Lung microvascular endothelial cell (primary cell): ENCODE data around the gene RAB44. TPM values are rescaled to one million over a fixed set of nuclear protein-coding genes. Genes with fewer than 3 reads are reported as not detected.
"Not testable (repeated sequence)": the region's sequence is repeated elsewhere in the genome, so short reads cannot be mapped to it uniquely, and the experiment has no call there.

ENCODE experiments used
- DNase-seq, 2 donors: peaks; one replicate each; pipeline versions ENCODE4 v3.0.0 to v3.0.0-alpha.2; 2010; ENCODE audit warnings: low read depth in 2 of 2
- total RNA-seq: library from RNA; depleted of rRNA; stranded (reverse); fragments of >200 nt; gene quantifications from 2 replicates; pipeline ENCODE4 v1.2.1, GENCODE V29; 2014

The RAB44 gene, protein sequence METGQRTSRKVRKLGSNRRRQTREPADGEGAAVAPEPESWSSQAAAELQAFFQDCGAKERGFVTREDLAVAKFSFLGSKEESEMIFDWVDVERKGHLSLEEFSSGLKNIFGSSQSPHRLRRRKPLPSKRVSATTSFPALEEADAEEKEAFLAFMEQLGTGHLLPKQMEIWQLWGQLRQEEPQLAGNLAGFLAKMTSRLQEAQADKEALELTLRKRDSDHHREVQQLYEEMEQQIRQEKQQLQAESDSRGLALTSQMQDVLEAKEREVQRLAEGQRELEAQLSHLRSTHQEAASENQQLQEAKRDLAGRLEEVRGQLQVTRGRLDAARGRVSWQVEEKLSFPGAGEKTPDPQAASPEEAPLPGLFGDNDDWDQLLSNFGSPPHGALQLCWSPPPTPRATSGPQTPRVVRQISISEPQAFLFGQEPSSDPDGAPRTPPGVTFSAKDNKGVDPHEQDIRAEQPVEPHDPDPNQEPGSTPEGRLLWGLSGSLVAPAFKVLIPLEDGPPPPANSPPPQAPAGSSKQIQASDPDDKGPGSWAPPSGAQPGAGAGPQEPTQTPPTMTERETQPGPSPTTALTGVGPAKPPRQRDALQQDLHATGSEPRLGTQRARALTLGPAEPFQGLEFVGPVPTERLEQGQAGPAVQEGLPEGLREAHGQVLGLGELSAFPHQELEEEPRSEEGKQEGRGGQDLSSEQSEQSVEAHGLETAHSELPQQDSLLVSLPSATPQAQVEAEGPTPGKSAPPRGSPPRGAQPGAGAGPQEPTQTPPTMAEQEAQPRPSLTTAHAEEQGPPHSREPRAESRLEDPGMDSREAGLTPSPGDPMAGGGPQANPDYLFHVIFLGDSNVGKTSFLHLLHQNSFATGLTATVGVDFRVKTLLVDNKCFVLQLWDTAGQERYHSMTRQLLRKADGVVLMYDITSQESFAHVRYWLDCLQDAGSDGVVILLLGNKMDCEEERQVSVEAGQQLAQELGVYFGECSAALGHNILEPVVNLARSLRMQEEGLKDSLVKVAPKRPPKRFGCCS
- not detected in 2 replicates for total RNA-seq

DNA sequence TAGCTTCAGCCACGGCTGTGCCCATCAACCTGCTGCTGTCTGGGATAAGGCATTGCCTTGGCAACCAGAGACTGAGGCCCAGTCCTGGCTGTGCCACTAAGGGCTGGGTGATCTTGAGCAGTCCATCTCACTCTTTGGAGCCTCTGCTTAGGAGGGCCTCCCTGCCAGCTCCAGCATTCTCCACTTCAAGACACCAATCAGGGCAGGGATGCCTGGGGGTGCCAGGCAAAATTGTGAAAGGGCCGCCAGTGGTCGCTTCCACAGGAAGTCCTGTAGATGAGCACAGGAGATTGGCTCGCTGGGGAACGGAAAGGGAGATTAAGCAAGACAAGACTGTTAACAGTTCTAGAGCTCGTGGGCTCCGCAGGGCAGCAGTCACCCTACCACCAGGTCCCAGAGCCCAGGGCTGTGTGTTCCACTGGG lies at the start of gene RAB44:
Gene RAB44 (plus strand): TSS at position 346 of the 423 bp plus-strand sequence. CDS start 6,410 bp downstream, outside the sequence.
- DNase-seq, result no peak

DNA sequence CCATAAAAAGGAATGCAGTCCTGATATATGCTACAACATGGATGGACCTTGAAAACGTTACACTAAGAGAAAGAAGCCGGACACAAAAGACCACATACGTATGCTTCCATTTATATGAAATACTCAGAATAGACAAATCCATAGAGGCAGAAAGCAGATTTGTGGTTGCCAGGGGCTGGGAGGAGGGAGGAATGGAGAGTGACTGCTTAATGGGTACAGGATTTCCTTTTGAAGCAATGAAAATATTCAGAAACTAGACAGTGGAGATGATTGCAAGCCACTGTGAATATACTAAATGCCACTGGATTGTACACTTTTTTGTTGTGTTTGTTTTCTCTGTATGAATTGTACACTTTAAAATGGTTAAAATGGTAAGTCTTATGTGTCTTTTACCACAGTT lies 48.5 kb upstream of the RAB44 start:
- DNase-seq, result peak; percentile 31 to 55

DNA sequence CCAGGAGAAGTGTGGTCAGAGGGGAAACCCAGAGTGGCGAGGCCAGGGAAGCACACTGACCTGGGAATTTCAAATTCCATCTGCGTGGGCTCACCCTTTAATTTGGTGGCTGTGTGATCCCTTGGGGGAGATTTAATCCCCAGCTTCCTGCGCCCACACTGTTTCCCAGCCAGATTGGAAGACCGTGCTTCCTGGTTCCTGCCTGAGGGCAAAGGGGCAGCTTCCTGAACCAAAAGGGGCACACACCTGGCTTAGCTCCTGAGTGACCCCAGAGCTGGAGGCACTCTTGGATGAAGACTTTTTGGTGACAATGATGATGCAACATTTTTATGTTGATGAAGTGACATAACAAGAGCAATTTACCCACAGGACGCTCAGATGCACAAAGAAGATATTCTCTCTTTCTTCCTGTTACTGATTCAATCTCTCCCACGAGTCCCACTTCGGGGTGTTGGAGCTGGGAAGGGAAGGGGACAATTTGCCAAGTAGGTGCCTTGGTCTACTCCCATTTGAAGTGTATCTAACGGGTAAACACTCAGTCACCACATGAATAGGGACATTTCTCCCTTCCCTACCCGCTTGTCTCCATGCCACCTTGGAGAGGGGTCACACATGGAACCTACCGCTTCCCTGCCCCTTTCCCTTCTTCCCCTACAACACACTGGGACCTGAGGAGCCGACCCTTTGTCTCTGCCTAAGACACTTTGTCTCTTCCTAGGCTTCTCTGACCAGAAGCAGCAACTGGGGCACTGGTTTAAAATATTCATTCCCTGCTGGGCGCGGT lies 47.7 kb upstream of the RAB44 start:
- peak; percentile 13 to 52 for DNase-seq

DNA sequence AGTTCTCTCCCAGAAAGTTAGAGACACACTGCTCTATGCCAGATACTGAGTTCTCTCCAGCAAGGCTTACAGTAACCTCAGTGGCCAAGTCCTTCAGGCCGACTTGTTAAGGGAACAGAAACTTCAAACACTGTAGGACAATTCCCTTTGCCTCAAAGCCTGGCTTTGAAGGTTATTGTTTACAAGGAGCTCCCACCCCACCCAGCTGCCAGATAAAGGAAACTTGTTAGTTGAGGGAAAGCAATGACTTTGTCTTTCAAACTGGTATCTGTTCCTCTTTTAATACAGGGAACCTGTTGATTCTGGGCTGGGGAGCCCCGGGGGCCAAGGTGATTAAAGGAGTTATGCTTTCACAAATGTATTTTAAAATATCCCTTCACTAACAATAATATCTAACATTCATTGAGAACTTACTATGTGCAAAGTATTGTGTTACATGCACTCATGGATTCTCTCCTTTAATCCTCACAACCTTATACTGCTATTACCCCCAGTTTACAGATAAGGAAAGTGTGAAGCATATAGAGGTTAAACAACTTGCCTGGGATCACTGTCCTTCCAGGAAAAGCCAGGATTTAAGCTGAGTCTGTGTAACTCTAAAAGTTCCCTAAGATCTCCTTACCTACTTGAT lies 46.7 kb upstream of the RAB44 start:
- DNase-seq, result peak in 1 of 2 donors; percentile 10

DNA sequence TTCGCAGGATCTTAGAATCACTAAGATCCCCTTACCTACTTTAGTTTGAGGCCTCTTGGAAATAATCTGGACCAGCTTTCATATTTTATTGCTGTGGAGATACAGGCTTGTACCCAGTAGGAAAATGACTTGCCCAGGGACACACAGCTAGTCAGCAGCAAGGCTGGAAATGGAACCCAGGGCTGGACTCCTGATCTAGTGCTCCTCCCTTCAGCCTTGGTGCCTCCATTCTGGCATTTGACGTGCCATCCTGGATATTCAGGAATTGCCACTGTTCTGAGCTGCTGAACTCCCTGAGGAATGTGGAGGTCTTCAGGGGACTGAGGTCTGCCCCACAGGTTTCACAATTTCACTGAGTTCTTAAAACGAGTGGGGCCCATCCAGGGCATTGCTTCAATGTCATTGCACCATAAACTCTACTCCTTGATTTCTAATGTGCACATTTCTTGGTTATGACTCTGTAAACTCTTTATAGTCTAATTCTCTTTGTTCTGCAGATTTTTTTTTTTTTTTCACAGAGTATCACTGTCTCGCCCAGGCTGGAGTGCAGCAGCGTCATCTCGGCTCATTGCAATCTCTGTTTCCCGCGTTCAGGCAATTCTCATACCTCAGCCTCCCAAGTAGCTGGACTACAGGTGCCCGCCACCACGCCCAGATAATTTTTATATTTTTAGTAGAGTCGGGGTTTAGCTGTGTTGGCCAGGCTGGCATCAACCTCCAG lies 45.8 kb upstream of the RAB44 start:
- DNase-seq, result no peak

DNA sequence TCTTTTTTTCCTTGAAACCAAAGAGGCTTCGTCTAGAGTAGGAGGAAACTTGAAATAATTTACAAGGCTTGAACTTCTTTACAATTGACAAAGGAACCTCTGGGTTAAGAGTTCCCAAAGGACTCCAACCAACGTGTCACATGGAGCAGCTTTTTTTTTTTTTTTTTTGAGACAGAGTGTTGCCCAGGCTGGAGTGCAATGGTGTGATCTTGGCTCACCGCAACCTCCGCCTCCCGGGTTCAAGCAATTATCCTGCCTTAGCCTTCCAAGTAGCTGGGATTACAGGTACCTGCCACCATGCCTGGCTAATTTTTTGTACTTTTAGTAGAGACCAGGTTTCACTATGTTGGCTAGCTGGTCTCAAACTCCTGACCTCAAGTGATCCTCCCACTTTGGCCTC lies 43.2 kb upstream of the RAB44 start:
- not testable (repeated sequence) for DNase-seq

DNA sequence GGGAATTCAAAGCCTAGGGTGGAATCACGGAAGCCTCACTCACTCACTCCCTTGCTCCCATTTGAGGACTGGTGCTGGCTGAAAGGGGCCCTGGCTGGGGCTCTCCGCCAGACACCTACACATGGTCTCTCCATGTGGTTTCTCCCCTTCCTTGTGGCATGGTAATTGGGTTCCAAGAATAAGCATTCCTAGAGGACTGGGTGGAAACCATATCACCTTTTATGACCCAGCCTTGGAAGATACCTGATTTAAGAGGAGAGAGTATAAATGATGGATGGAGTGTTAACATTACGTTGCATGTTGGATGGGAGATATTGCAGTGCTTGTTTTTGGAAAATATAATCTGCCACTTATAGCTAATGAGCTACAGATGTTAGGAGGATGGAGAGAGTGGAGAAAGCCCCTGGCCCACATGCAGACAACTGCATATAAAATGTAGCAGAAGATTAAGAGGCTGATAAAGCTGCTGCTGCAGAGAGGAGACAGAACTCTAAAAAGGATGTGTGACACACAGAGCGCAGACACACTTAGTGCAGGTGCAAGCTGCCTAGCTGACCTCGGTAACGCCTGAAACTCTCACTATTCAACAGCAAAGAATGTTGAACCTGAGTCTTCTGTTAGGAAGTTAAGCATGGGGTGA lies 42.4 kb upstream of the RAB44 start:
- DNase-seq, result no peak

DNA sequence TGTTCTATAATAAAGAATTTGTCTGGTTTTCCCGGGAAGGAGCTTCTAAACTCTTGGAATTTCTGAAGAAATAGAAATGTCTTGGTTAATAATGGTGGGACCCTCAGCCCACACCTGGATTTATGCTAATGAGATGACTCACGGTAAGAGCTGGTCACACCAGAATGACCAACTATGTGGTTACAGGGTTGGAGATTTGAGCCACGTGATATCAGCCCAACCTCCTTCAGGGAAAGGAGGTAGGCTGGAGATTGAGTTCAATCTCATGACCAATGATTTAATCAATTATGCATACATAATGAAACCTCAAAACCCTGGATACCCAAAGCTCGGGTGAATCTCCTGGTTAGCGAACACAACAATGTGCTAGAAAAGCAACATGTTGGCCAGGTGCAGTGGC lies 41.2 kb upstream of the RAB44 start:
- DNase-seq, result no peak

DNA sequence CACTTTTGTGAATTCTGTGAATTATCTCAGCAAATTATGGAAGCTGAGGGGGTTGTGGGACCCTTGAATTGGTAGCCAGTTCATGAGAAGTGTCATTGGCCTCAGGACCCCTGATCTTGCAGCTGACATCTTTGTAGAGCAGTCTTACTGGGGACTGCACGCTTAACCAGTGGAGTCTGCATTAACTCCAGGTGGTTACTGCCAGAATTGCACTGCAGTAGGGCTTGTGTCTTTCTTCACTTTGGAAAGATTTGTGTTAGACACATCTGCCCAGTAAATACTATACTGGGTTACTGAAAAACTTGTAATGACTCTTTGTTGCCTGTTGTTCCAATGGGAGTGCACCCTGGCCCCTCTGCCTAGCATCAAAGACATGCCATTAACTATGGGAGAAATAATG lies 40.4 kb upstream of the RAB44 start:
- no peak for DNase-seq

DNA sequence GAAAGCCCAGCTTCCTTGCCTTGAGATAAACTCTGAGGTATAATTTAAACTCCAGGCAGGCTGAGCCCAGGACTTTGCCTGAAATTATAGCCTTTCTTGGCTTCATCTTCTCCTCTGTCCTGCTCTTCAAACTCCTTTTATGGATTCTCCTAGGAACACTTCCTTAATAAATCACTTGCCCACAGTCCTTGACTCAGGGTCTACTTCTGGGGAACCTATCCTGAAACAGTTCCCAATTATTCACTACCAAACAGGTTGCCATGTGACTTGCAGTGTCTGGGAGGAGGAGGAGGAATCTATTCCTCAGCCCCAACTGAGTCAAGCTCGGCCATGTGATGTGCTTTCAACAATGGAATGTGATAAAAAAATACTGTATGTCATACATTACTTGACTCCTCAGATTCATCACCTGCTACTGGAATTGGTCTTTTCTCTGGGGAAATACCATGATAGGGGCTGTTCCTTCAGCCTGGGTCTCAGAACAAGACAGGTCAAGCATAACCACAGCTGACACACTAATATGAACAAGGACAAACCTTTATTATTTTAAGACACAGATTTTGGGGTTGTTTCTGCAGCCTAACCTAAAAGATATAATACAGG lies 39.6 kb upstream of the RAB44 start:
- DNase-seq, result peak in 1 of 2 donors; percentile 31

DNA sequence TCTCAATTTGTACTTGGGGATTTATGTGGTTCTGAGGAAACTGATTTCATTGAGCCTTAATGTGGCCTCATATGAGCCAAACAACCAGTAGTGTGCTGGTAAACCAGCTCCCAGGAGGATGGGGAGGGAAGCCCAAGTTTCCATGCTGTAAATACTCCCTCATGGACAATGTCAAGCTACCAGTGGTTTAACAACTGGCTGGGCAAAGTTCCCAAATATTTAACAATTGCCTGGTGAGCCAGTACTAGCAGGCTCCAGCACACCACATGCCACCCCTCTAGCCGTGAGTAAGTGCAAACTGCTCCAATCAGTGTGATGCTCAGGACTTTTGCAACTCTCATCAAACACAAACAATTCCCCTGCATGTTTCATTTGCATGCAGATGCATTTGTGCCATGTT lies 38.4 kb upstream of the RAB44 start:
- peak in 1 of 2 donors; percentile 30 for DNase-seq

DNA sequence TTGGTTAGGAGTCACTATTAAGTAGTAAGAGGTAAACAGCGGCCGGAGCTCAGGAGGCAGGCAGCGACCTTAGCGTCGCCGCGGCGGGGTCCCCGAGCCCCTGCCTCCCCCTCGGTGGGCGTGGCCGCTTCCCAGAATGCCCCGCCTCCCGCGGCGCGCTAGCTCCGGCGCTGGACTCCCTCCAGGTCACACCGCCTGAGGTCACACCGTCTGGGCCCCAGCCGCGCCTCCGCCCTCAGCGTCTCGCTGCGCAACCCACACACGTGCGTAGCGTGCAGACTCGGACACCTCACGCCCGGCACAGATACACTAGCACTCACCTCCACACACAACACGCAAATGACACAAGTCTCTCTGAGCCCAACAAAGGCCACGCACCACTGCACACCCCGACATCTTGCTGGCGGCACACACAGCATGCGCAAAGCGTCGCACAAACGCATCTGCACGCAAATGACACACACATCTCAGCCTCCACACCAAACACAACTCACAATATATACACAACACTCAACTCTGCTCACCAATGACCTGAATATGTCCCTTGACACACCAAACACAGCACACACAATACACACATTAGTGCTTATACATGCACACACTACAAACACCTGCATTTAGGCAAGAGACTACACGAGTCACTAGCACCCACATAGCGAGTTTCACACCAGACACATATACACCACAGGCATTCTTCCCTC lies 36.7 kb upstream of the RAB44 start:
- DNase-seq, result peak in 1 of 2 donors; percentile 46

DNA sequence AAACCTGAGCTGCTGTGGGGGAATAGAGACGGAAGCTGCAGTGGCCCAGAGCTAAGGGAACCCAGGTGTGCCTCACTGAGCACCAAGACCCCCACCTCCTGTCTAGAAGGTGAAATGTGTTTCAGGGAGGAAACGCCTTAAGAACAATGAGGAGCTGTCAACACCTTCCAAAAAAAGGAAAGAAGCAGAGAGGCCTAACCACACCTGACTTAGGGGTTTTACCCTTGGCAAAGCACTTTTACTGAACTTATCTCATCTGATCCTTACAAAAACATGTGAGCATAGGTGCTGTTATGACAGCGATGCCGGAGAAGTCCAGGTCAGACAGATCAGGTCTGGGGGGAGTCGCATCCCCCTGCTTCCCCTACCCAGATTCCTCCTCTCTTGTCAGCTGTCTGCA lies 35.2 kb upstream of the RAB44 start:
- no peak for DNase-seq

DNA sequence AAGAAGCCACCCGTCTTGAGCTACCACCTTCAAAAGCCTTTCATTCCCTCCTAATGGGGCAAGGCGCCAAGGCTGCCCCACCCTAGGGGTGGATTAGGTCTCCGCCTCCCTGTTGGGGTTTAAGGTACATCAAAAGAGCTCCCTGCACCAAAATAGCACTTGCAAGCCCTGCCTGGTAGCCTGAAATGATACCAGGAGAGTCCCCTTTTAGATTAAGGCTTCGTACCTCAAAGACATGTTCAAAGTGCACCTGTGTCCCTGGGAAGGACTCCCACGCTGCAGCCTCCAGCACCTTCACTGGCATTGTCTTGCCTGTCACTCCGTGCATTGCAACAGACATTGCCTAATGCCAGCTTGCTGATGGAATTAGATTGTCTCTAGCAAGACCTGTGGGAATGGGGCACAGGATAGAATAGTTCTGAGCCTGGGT lies 34.8 kb upstream of the RAB44 start:
- no peak for DNase-seq

DNA sequence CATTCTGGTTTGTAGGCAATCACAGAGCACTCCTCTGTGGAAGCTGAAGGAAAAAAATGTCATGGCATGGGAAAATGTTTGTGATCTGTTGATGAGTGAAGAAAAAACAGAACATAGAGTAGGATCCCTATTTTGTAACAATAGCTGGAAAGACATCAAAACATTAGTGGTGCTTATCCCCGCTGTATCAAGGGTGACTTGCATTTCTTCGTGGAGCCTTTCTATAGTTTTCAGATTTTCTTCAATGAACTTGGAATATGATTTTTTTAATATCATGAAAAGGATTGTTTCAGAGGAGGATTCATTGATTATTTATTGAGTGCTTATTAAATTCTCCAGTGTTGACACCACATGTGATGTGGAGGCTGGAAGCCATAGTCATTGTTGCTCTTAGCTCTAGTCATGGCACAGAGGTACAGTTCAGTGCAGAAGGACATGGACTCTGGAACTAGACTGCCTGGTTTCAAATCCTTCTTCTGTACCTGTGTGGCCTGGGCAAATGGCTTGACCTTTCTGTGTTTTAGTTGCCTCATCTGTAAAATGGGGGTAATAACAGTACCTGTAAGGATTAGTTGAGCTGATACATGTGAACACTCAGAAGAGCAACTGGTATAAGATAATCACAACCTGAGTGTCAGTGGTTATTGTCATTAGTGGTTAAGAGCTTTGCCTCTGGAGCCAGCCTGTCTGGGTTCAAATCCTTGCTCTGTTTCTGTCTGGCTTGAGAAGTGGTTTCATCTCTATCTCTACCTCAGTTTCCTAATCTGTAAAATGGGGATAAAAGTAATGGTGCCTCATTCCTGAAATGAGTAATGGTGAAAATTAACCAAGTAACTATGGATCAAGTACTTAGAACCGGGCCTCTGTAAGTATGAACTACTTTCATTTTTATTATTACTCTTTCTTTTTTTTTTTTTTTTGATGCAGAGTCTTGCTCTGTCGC lies 33.9 kb upstream of the RAB44 start:
- no peak for DNase-seq

DNA sequence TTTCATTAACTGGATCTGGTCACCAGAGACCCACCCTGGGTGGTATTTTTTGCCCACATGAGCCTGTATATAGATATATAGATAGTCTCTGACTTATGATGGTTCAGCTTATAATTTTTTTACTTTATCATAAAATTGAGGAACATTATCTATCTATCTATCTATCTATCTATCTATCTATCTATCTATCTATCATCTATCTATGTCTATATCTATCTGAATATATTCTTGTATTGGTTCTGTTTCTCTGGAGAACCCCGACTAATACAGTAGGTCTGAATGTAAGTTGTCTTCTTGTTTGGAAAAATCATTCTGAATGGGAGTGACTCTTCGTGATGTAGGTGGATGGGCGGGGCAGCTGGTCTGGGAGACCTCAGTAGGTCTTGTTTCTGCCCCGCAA lies 32.4 kb upstream of the RAB44 start:
- DNase-seq, result no peak

DNA sequence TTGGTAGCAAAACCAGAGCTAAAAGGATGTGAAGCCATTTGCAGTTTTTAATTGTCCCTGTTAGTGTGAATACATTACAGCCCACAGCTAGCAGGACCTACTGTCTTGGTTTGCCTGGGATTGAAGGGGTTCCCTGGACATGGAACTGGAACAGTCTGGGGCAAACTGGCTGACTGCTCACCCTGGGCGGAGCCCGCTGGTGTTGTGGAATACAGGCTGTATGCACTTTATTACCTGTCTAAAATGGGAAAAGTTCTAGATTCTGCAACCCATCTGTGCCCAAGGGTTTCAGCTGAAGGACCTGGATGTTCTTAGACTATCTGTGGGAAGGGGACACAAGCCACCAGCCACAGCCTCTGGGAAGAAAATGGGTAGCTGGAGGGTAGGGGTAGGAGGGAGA lies 31.3 kb upstream of the RAB44 start:
- DNase-seq, result no peak
